Thyroid gland (tissue), 4 donors: ENCODE results near the gene IQGAP3.

Experiments used
- POLR2A ChIP-seq, 2 donors: fragments of 450-650 bp; IDR thresholded peaks; one replicate each; pipeline ENCODE4 v1.6.1; 2017; ENCODE audit warnings: antibody characterized with exemption in 2 of 2, mild to moderate bottlenecking in 2 of 2, moderate library complexity in 1 of 2
- TF ChIP-seq, protein P1 (sequence below), 6 experiments: fragments of 200-600 bp in 3 of 6; fragments of 450-650 bp in 3 of 6; sonication (generic) in 3 of 6; IDR thresholded peaks; one replicate each; pipeline ENCODE4 v1.5.1; 2016 to 2019; ENCODE audit warnings: antibody characterized with exemption in 6 of 6, mild to moderate bottlenecking in 2 of 6, inconsistent platforms in 1 of 6, moderate library complexity in 1 of 6

DNA sequence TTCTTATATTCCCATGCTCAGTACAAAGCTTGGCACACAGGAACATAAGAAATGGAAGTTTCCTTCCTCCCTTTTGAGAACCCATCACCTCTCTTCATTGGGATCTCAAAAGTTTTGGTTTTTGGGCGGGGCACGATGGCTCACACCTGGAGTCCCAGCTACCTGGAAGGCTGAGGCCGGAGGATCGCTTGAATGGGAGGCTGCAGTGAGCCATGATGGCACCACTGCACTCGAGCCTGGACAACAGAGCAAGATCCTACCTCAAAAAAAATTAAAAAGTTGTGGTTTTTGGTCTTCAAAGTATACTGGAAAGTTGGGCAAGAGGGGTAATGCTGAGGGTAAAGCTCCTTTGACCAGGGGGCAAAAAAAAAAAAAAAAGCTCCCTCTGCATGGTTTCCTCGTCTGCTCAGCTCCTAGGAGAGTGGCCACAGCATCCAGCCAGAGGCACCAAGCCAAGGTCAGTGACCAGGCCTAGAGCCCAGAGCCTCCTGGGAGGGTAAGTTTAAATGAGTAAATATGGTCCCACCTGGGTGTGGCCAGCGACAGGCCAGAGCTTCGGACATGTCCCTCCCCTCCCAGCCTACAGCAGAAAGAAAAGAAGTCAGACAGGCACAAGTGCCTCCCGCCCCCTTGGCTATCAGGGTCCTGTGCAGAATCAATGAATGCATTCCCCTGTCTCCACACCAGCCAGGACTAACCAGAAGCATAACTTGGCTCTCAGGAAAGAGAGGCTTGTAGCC is 76.8 kb downstream of the IQGAP3 start:
- TF ChIP-seq, protein P1, sequence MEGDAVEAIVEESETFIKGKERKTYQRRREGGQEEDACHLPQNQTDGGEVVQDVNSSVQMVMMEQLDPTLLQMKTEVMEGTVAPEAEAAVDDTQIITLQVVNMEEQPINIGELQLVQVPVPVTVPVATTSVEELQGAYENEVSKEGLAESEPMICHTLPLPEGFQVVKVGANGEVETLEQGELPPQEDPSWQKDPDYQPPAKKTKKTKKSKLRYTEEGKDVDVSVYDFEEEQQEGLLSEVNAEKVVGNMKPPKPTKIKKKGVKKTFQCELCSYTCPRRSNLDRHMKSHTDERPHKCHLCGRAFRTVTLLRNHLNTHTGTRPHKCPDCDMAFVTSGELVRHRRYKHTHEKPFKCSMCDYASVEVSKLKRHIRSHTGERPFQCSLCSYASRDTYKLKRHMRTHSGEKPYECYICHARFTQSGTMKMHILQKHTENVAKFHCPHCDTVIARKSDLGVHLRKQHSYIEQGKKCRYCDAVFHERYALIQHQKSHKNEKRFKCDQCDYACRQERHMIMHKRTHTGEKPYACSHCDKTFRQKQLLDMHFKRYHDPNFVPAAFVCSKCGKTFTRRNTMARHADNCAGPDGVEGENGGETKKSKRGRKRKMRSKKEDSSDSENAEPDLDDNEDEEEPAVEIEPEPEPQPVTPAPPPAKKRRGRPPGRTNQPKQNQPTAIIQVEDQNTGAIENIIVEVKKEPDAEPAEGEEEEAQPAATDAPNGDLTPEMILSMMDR (IDR thresholded peaks at IDR 0.05): no peak
- TF ChIP-seq POLR2A (IDR thresholded peaks at IDR 0.05): no peak
